Measurements from ENCODE around the gene MVB12B. TPM values are rescaled to one million over a fixed set of nuclear protein-coding genes. Genes with fewer than 3 reads are reported as not detected.

Gene MVB12B
- polyA plus RNA-seq, 1 donor from 2014 or later: 39.5 TPM

DNA sequence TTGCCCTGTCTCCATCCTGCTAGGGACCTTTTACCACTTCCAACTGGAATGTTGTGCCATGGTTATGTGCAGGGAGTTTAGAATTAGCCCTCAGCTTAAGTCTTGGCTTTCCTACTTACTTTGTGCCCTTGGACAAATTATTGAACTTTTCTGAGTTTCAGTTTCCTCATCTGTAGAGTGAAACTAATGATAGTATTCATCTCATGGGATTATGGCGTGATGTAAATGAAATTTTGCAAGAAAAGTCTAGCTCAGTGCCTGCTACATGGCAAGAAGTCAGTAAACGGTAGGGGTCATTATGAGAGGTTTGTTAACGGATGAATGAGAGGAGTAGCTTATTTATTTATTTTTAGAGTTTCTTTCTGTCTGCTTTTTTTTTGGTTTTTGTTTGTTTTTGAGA lies 1.8 kb downstream of the MVB12B start:
- Histone ChIP-seq H3K36me3 (ENCODE audit: insufficient read depth, low read length) (no peaks in the 10 kb centered on the region), H2AFZ (ENCODE audit: low read depth, low read length) (no peak overlapping the region), H3K4me2 (ENCODE audit: low read length) (peak overlapping the region; percentile 91), H3K9me2 (ENCODE audit: insufficient read depth, low read length) (no peaks in the 10 kb centered on the region), H3K27me3 (ENCODE audit: insufficient read depth, low read depth, low read length) (no peaks in the 10 kb centered on the region), H3K27ac (ENCODE audit: low read length) (peak overlapping the region; percentile 73), H3K9ac (ENCODE audit: low read length) (no peak overlapping the region), H3K79me2 (replicated peaks; ENCODE audit: insufficient read depth, low read length) (peaks cover 57% of the 10 kb centered on the region), H3K9me3 (ENCODE audit: low read length) (no peaks in the 10 kb centered on the region), H4K20me1 (ENCODE audit: insufficient read depth) (no peaks in the 10 kb centered on the region), H3F3A (ENCODE audit: insufficient read depth, low read length, poor library complexity, severe bottlenecking) (peaks cover 2% of the 10 kb centered on the region), H3K4me3 (ENCODE audit: low read length) (peak overlapping the region; percentile 83)
- no peak for TF ChIP-seq EZH2 (IDR thresholded peaks at IDR 0.05; ENCODE audit: borderline replicate concordance, insufficient read depth, low read length, poor library complexity, severe bottlenecking)
- no peak for TF ChIP-seq RAD21 (conservative IDR thresholded peaks at IDR 0.05)
- no peak for TF ChIP-seq POLR2AphosphoS5 (IDR thresholded peaks at IDR 0.05)
- TF ChIP-seq, protein P1, sequence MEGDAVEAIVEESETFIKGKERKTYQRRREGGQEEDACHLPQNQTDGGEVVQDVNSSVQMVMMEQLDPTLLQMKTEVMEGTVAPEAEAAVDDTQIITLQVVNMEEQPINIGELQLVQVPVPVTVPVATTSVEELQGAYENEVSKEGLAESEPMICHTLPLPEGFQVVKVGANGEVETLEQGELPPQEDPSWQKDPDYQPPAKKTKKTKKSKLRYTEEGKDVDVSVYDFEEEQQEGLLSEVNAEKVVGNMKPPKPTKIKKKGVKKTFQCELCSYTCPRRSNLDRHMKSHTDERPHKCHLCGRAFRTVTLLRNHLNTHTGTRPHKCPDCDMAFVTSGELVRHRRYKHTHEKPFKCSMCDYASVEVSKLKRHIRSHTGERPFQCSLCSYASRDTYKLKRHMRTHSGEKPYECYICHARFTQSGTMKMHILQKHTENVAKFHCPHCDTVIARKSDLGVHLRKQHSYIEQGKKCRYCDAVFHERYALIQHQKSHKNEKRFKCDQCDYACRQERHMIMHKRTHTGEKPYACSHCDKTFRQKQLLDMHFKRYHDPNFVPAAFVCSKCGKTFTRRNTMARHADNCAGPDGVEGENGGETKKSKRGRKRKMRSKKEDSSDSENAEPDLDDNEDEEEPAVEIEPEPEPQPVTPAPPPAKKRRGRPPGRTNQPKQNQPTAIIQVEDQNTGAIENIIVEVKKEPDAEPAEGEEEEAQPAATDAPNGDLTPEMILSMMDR (IDR thresholded peaks at IDR 0.05; ENCODE audit: poor library complexity, severe bottlenecking): no peak
- no peak for TF ChIP-seq MXI1 (conservative IDR thresholded peaks at IDR 0.05; ENCODE audit: poor library complexity, severe bottlenecking)
- TF ChIP-seq EP300 (conservative IDR thresholded peaks at IDR 0.05; ENCODE audit: poor library complexity, severe bottlenecking): no peak
- no peak for TF ChIP-seq TAF1 (IDR thresholded peaks at IDR 0.05; ENCODE audit: low read depth)
- TF ChIP-seq, protein P2, sequence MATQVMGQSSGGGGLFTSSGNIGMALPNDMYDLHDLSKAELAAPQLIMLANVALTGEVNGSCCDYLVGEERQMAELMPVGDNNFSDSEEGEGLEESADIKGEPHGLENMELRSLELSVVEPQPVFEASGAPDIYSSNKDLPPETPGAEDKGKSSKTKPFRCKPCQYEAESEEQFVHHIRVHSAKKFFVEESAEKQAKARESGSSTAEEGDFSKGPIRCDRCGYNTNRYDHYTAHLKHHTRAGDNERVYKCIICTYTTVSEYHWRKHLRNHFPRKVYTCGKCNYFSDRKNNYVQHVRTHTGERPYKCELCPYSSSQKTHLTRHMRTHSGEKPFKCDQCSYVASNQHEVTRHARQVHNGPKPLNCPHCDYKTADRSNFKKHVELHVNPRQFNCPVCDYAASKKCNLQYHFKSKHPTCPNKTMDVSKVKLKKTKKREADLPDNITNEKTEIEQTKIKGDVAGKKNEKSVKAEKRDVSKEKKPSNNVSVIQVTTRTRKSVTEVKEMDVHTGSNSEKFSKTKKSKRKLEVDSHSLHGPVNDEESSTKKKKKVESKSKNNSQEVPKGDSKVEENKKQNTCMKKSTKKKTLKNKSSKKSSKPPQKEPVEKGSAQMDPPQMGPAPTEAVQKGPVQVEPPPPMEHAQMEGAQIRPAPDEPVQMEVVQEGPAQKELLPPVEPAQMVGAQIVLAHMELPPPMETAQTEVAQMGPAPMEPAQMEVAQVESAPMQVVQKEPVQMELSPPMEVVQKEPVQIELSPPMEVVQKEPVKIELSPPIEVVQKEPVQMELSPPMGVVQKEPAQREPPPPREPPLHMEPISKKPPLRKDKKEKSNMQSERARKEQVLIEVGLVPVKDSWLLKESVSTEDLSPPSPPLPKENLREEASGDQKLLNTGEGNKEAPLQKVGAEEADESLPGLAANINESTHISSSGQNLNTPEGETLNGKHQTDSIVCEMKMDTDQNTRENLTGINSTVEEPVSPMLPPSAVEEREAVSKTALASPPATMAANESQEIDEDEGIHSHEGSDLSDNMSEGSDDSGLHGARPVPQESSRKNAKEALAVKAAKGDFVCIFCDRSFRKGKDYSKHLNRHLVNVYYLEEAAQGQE (IDR thresholded peaks at IDR 0.05; ENCODE audit: borderline replicate concordance): no peak
- no peak for TF ChIP-seq SMC3 (conservative IDR thresholded peaks at IDR 0.05; ENCODE audit: poor library complexity)

DNA sequence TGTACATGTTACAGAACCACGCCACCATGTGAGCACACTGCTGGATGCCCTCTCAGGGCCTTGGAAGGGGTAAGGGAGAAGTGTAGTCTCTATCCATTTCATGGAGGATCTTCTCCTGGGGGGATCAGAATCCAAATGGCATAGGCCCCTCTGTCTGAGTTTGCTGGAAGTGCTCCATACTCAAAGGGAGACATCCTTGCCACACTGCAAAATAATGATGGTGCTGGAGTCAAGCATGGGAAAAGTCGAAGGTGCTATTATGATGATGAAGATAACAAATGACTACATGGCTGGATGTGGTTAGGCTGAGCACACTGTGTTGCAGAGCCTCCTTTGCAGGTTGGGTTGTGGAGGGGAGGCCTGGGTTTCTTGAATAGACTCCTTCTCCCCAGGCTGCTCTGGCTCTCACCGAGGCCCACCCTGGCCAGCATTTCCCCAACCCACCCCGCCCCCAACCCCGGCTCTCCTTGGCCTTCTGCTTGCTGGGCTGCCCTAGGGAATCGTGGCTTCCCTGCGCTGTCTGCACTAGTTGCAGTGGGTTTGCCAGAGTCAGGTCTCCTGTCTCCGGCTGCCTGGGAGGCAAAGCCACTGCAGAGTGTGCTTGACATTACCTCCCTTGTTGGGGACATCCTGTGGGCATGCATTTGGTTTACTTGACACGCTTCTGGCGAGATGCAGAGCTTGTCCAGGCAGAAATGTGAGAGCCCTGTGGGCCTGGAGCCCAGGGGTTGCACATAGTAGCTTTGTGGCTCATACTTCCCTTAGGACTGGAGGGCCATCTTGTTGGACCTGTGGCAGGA lies 3.0 kb downstream of the MVB12B start:
- H3K27me3 ChIP-seq (ENCODE audit: insufficient read depth, low read depth, low read length): no peaks in the 10 kb centered on the region
- no peaks in the 10 kb centered on the region for H4K20me1 ChIP-seq (ENCODE audit: insufficient read depth)
- H3K9me2 ChIP-seq (ENCODE audit: insufficient read depth, low read length): no peaks in the 10 kb centered on the region
- H3K79me2 ChIP-seq (replicated peaks; ENCODE audit: insufficient read depth, low read length): peaks cover 64% of the 10 kb centered on the region
- H3K36me3 ChIP-seq (ENCODE audit: insufficient read depth, low read length): no peaks in the 10 kb centered on the region
- H3K4me2 ChIP-seq (ENCODE audit: low read length): no peak overlapping the region
- H3K4me3 ChIP-seq (ENCODE audit: low read length): peak overlapping the region; percentile 43
- no peak overlapping the region for H3K9ac ChIP-seq (ENCODE audit: low read length)
- H3K27ac ChIP-seq (ENCODE audit: low read length): no peak overlapping the region
- H3K9me3 ChIP-seq (ENCODE audit: low read length): no peaks in the 10 kb centered on the region
- H3F3A ChIP-seq (ENCODE audit: insufficient read depth, low read length, poor library complexity, severe bottlenecking): peaks cover 2% of the 10 kb centered on the region
- TF ChIP-seq MXI1 (conservative IDR thresholded peaks at IDR 0.05; ENCODE audit: poor library complexity, severe bottlenecking) (no peak), EZH2 (IDR thresholded peaks at IDR 0.05; ENCODE audit: borderline replicate concordance, insufficient read depth, low read length, poor library complexity, severe bottlenecking) (no peak), POLR2AphosphoS5 (IDR thresholded peaks at IDR 0.05) (no peak), SMC3 (conservative IDR thresholded peaks at IDR 0.05; ENCODE audit: poor library complexity) (no peak), RAD21 (conservative IDR thresholded peaks at IDR 0.05) (no peak)
- TF ChIP-seq, protein P2 (IDR thresholded peaks at IDR 0.05; ENCODE audit: borderline replicate concordance): no peak
- TF ChIP-seq, protein P1 (IDR thresholded peaks at IDR 0.05; ENCODE audit: poor library complexity, severe bottlenecking): no peak
- H2AFZ ChIP-seq (ENCODE audit: low read depth, low read length): no peak overlapping the region
